ENCODE results near the gene RXRB. TPM values are rescaled to one million over a fixed set of nuclear protein-coding genes. Genes with fewer than 3 reads are reported as not detected.

RXRB gene
- polyA plus RNA-seq, 1 donor (not counting 4 experiments of a cell fraction or from before 2014, with no cell fraction given), result 23.2 TPM

DNA sequence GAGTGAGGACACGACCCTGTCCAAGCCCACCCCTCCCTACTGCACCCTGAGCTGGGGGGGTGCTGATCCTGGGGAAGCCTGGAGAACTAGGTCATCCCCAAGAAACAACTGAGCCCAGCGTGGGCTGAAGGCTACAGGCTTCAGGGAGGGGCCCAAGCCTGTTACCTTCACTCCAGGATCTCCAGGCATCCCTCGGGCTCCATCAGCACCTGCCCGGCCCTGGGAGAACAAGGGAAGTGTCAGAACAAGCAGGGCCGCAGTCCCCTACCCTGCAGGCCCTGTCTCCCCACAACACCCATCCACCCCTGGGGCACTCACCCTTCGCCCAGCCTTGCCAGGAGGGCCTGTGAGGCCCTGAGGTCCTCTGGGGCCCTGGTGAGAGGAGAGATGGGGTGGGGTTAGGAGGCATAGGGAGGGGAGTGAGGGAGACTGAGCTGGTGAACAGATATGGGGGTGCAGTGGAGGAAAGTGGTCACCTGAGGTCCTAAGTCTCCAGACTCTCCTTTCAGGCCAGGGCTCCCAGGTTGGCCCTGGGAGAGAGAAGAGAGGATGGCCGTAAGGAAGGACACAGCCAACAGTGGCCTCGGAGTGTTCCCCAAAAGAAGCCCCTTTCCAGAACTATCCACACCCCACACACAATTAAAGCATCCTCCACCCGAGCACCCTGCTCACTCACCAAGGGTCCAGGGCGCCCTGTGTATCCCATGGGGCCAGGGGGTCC lies 21.6 kb downstream of the RXRB start:
- H3K9me1 ChIP-seq (ENCODE audit: control insufficient read depth, extremely low read depth, insufficient read depth, low read length), result no peaks in the 10 kb centered on the region
- DNase-seq (ENCODE audit: low read depth, low spot score), result no peak
- H2AFZ ChIP-seq (ENCODE audit: control insufficient read depth, low read length), result no peak overlapping the region
- FAIRE-seq, result no peak
- no peaks in the 10 kb centered on the region for H3K36me3 ChIP-seq (ENCODE audit: control insufficient read depth in 2 of 2, extremely low read depth in 1 of 2, insufficient read depth in 2 of 2, low read length in 2 of 2)
- no peaks in the 10 kb centered on the region for H3K79me2 ChIP-seq (ENCODE audit: control insufficient read depth, insufficient read depth, low read length)
- H4K20me1 ChIP-seq (ENCODE audit: control insufficient read depth, extremely low read depth, insufficient read depth, low read length), result no peaks in the 10 kb centered on the region
- no peaks in the 10 kb centered on the region for H3K4me1 ChIP-seq (ENCODE audit: control insufficient read depth, extremely low read depth, insufficient read depth, low read length)
- no peak overlapping the region for H3K27ac ChIP-seq (ENCODE audit: control insufficient read depth, insufficient read depth, low read length)
- no peaks in the 10 kb centered on the region for H3K9me3 ChIP-seq (ENCODE audit: control insufficient read depth, low read depth, low read length)
- no peak for TF ChIP-seq EZH2 (IDR thresholded peaks at IDR 0.05; ENCODE audit: low read length)
- TF ChIP-seq CTCF (optimal IDR thresholded peaks at IDR 0.05 in 1 of 3, IDR thresholded peaks at IDR 0.05 in 1 of 3, conservative IDR thresholded peaks at IDR 0.05 in 1 of 3; ENCODE audit: extremely low read depth in 1 of 3, insufficient read depth in 2 of 3, low read length in 3 of 3), result no peak
- dilution Hi-C loops (cut with MboI; ENCODE audit: extremely low pct_ligation_motif_present, low sequenced_read_pairs), result no loop called here
- no peak overlapping the region for H3K4me2 ChIP-seq (ENCODE audit: control insufficient read depth, extremely low read depth, insufficient read depth, low read depth, low read length)
- no peak overlapping the region for H3K9ac ChIP-seq (ENCODE audit: control insufficient read depth, extremely low read depth, insufficient read depth, low read length)
- no peak overlapping the region for H3K4me3 ChIP-seq (ENCODE audit: control insufficient read depth in 2 of 3, extremely low read depth in 1 of 3, insufficient read depth in 2 of 3, low read depth in 1 of 3, low read length in 3 of 3)
- H3K27me3 ChIP-seq (ENCODE audit: control insufficient read depth, extremely low read depth, insufficient read depth, low read length), result peaks cover 2% of the 10 kb centered on the region

DNA sequence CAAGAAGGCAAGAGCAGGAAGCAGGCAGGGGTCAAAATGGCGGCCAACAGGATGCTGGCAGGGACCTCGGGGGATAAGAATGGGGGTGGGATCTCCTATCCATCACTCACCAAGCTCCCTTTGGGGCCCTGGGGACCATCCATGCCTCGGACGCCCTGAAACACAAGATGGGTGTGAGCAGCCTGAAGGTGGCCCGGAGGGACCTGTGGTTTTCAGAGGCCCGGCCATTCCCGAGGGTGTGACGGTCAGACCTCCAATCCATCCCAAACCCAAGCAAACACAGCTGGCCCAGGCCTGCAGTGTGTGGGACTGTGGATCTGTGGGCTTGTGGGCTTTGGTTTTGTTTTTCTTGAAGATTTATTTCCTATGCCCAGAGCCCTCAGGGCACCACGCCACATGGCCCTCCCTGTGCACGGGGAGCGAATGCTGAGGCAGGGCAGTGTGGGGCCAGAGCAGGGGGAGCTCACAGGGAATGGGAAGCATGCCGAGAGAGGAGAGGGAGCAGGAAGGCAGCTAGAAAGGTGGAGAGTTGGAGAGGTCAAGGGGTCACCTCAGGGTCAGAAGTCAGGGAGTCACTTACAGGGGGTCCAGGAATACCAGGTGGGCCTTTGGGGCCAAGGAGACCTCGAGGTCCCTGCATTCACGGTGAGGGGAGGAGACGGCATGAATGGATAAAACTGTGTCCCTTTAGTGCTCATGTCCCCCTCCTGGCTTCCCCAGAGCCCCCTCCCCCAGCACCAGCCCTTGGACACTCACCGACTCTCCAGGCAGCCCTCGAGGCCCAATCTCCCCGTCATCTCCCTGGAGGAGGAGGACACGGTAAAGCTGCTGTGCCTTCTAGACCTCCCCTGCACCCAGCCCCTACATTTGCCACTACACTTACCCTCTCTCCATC lies 22.7 kb downstream of the RXRB start:
- Histone ChIP-seq H3K79me2 (ENCODE audit: control insufficient read depth, insufficient read depth, low read length) (no peaks in the 10 kb centered on the region), H3K4me3 (ENCODE audit: control insufficient read depth in 2 of 3, extremely low read depth in 1 of 3, insufficient read depth in 2 of 3, low read depth in 1 of 3, low read length in 3 of 3) (no peak overlapping the region), H3K27ac (ENCODE audit: control insufficient read depth, insufficient read depth, low read length) (no peak overlapping the region), H3K36me3 (ENCODE audit: control insufficient read depth in 2 of 2, extremely low read depth in 1 of 2, insufficient read depth in 2 of 2, low read length in 2 of 2) (no peaks in the 10 kb centered on the region), H3K4me2 (ENCODE audit: control insufficient read depth, extremely low read depth, insufficient read depth, low read depth, low read length) (no peak overlapping the region), H3K9me3 (ENCODE audit: control insufficient read depth, low read depth, low read length) (no peaks in the 10 kb centered on the region), H3K9me1 (ENCODE audit: control insufficient read depth, extremely low read depth, insufficient read depth, low read length) (no peaks in the 10 kb centered on the region), H2AFZ (ENCODE audit: control insufficient read depth, low read length) (no peak overlapping the region), H3K4me1 (ENCODE audit: control insufficient read depth, extremely low read depth, insufficient read depth, low read length) (no peaks in the 10 kb centered on the region), H4K20me1 (ENCODE audit: control insufficient read depth, extremely low read depth, insufficient read depth, low read length) (no peaks in the 10 kb centered on the region), H3K27me3 (ENCODE audit: control insufficient read depth, extremely low read depth, insufficient read depth, low read length) (peaks cover 2% of the 10 kb centered on the region), H3K9ac (ENCODE audit: control insufficient read depth, extremely low read depth, insufficient read depth, low read length) (no peak overlapping the region)
- dilution Hi-C loops (cut with MboI; ENCODE audit: extremely low pct_ligation_motif_present, low sequenced_read_pairs), result no loop called here
- no peak for FAIRE-seq
- DNase-seq (ENCODE audit: low read depth, low spot score), result no peak
- TF ChIP-seq CTCF (optimal IDR thresholded peaks at IDR 0.05 in 1 of 3, IDR thresholded peaks at IDR 0.05 in 1 of 3, conservative IDR thresholded peaks at IDR 0.05 in 1 of 3; ENCODE audit: extremely low read depth in 1 of 3, insufficient read depth in 2 of 3, low read length in 3 of 3) (no peak), EZH2 (IDR thresholded peaks at IDR 0.05; ENCODE audit: low read length) (no peak)

Measured in keratinocyte (primary cell).